Urinary bladder (tissue), 4 donors: ENCODE data around the gene OR13J1. TPM values are rescaled to one million over a fixed set of nuclear protein-coding genes. Genes with fewer than 3 reads are reported as not detected.

Source experiments
- DNase-seq: peaks from one replicate; pipeline ENCODE4 v3.0.0-alpha.2; 2015; ENCODE audit errors: extremely low spot score
- H3K27ac ChIP-seq: one replicate; pipeline ENCODE4 v1.5.1; 2013; ENCODE audit warnings: low read depth, mild to moderate bottlenecking, moderate library complexity
- H3K36me3 ChIP-seq: one replicate; pipeline ENCODE4 v1.6.1; 2013; ENCODE audit warnings: mild to moderate bottlenecking, moderate library complexity; ENCODE audit not compliant: insufficient read depth
- H3K4me1 ChIP-seq: one replicate; pipeline ENCODE4 v1.6.1; 2013; ENCODE audit warnings: mild to moderate bottlenecking, moderate library complexity; ENCODE audit not compliant: insufficient read depth
- H3K4me3 ChIP-seq: one replicate; pipeline ENCODE4 v1.5.1; 2013; ENCODE audit warnings: low read depth, low read length
- WGBS: extraction: QIAGEN DNeasy Blood & Tissue Kit; methylation state at CpG from one replicate; pipeline ENCODE4 v1.1.7; 2013; 5-methylcytosine and 5-hydroxymethylcytosine counted together
- polyA plus RNA-seq: library from polyadenylated mRNA; stranded (reverse); fragments of 200-250 nt; gene quantifications from one replicate; pipeline ENCODE4 v1.2.3, GENCODE V29; 2013
- total RNA-seq: library from RNA; depleted of rRNA; stranded (reverse); fragments of >200 nt; gene quantifications from one replicate; pipeline ENCODE4 v1.2.3, GENCODE V29; 2014
- donor health status: healthy with polysubstance abuse.
- donor health status: healthy.

OR13J1 gene
- total and polyA plus RNA-seq, 2 donors = not detected

- Histone ChIP-seq H3K36me3 (no peaks in the 10 kb centered on the region), H3K4me3 (no peak overlapping the region), H3K4me1 (peaks cover 2% of the 10 kb centered on the region), H3K27ac (no peak overlapping the region)
- DNase-seq = no peak
- 93% methylated on average over 17 of the region's 17 CpGs for WGBS
These were observed 28.0 kb downstream of the OR13J1 start for GRCh38 chr9:35842020-35842745.

DNA sequence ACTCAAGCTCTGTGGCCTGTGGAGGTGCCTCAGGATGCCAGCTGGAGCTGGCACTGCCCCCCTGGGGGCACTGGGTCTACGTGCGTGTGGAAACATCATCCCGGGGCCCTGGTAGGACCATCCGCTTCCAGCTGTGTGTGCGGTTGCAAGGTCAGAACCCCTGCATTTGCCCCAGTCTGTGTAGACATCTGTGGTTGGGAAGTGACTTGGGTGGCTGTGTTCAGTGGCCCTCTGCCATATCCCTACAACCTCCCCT, 28.6 kb downstream of the OR13J1 start:
- no peak overlapping the region for H3K4me3 ChIP-seq
- H3K27ac ChIP-seq = no peak overlapping the region
- WGBS = 96% methylated on average over 5 of the region's 5 CpGs
- H3K36me3 ChIP-seq = no peaks in the 10 kb centered on the region
- peaks cover 2% of the 10 kb centered on the region for H3K4me1 ChIP-seq
- DNase-seq = no peak

DNA sequence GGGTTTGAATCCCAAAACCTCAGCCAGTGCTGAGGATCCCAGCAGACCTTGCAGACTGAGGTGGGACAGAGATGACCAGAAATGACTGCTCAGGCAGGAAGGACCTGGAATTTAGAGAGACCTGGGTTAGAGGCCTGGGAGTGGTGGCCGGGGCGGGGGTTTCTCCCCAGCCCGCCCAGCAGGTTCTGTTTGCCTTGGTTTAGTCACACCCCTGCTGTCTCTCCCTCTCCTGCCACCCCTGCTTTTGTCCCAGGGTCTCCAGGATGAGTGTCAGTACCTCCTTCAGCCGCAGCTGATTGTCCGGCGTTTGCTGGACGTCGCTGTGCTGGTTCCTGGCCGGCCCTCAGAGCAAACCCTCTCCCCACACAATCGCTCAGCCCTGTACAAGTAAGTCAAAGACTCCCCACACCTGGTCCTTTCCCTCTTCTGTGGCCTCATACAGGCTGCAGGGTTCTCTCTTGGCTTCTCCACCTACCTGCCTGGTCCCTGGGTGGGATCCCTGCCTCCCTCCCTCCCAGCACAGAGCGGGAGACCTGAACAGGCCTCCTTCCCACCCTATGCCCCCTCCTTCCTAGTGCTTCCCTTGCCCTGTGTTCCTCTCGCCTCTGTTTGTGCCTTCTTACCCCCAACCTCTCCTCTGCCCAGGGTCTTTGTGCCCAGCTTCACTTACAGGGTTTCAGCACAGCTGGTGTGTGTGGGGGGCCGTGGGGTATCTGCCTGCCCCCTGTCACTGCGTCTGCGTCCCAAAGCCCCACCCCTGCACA, 29.1 kb downstream of the OR13J1 start:
- H3K4me3 ChIP-seq = no peak overlapping the region
- WGBS = 91% methylated on average over 15 of the region's 15 CpGs
- H3K27ac ChIP-seq = no peak overlapping the region
- no peak for DNase-seq
- H3K36me3 ChIP-seq = no peaks in the 10 kb centered on the region
- H3K4me1 ChIP-seq = peaks cover 2% of the 10 kb centered on the region

- H3K27ac ChIP-seq = no peak overlapping the region
- H3K36me3 ChIP-seq = no peaks in the 10 kb centered on the region
- H3K4me3 ChIP-seq = no peak overlapping the region
- DNase-seq = no peak
- H3K4me1 ChIP-seq = peaks cover 2% of the 10 kb centered on the region
- 93% methylated on average over 5 of the region's 5 CpGs for WGBS
These were observed 30.3 kb downstream of the OR13J1 start for GRCh38 chr9:35839926-35840325.

DNA sequence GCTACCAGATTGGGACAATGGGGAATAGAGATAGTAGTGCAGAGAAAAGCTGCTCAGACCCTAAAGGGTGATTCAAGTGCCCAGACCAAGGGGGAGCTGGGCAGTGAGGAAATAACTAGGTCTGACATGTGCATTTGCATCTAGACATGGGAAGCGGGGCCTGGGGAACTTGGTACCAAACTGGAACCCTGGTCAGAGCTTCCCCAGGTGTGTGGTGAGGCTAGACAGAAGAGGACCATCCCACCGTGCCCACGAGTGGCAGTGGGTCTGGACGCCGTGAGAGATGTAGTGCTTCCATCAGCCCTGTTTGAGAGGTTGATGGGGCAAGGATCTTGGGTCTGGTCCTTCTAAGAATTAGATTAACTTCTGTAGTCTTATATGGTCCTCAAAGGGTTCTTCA, 33.6 kb downstream of the OR13J1 start:
- DNase-seq = no peak
- Histone ChIP-seq H3K36me3 (no peaks in the 10 kb centered on the region), H3K4me1 (no peaks in the 10 kb centered on the region), H3K27ac (no peak overlapping the region), H3K4me3 (no peak overlapping the region)
- WGBS = 97% methylated on average over 5 of the region's 5 CpGs

GRCh38 chr9:35835766-35836165, 34.4 kb downstream of the OR13J1 start:
- no peak for DNase-seq
- WGBS = 84% methylated on average over 2 of the region's 2 CpGs
- no peaks in the 10 kb centered on the region for H3K36me3 ChIP-seq
- no peak overlapping the region for H3K4me3 ChIP-seq
- H3K27ac ChIP-seq = no peak overlapping the region
- no peaks in the 10 kb centered on the region for H3K4me1 ChIP-seq

DNA sequence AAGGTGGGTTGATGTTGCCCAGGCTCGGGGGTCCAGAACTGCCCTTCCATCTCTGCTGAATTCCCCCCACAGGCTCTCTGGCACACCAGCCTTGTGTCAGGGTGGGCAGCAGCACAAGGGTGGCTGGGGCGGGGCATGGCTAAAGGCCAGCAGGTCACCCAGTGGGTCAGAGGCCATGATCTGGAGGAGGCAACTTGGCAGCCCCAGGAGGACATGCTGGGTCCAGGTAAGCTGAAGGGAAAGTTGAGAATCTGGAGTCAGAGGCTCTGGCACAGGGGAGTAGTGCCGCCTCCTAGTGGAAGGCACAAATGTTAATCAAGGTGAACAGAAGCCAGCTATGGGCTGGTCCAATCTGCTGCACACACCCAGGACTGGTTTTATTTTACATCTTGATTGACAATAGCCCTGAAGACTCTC, 35.0 kb downstream of the OR13J1 start:
- no peaks in the 10 kb centered on the region for H3K36me3 ChIP-seq
- no peak for DNase-seq
- H3K27ac ChIP-seq = no peak overlapping the region
- H3K4me3 ChIP-seq = no peak overlapping the region
- 94% methylated on average over 3 of the region's 3 CpGs for WGBS
- no peaks in the 10 kb centered on the region for H3K4me1 ChIP-seq

GRCh38 chr9:35834260-35835215, 35.7 kb downstream of the OR13J1 start:
- no peaks in the 10 kb centered on the region for H3K36me3 ChIP-seq
- no peaks in the 10 kb centered on the region for H3K4me1 ChIP-seq
- 83% methylated on average over 14 of the region's 14 CpGs for WGBS
- DNase-seq = no peak
- H3K27ac ChIP-seq = no peak overlapping the region
- no peak overlapping the region for H3K4me3 ChIP-seq

DNA sequence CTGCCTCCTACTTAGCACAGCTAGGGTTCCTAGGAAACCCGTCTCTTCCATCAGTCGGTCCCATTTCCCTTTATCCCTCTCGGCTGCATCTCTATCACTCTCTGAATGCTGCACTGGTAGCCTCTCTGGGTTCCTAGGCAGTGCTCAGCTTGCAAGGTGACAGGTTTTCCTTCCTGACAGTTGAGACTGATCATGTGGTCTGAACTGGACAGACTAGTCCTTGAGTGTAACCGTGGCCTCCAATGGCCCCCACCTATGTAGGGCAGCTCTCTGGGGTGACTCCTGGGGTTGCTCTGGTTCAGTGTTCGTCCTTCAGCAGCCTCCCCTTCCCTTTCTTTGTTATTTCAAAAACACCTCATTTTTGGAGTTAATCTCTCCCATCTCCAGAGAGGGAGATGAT, 37.4 kb downstream of the OR13J1 start:
- Histone ChIP-seq H3K4me3 (no peak overlapping the region), H3K36me3 (no peaks in the 10 kb centered on the region), H3K27ac (no peak overlapping the region), H3K4me1 (no peaks in the 10 kb centered on the region)
- DNase-seq = no peak
- WGBS = 74% methylated on average over 5 of the region's 5 CpGs

DNA sequence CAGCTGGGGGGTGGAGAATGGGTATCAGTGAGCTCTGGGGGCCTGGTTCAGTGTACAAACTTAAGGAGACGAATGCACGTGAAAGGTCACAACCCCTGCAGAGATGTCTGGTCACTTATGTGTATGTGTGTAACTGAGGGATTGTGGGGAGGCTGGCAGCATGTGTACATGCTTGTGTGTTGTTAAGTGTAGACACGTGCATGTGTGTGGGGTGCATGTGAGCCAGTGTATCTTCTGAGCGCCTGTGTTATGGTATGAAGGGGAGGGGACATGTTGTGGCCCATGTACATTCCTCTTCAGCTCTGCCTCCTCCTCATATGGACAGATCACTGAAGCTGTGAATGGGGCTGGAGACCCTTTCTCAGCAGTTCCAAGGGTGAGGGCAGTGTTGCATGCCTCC, 39.2 kb downstream of the OR13J1 start:
- no peak overlapping the region for H3K4me3 ChIP-seq
- 73% methylated on average over 4 of the region's 4 CpGs for WGBS
- H3K4me1 ChIP-seq = no peaks in the 10 kb centered on the region
- no peaks in the 10 kb centered on the region for H3K36me3 ChIP-seq
- H3K27ac ChIP-seq = no peak overlapping the region
- DNase-seq = no peak

GRCh38 chr9:35829764-35830096, 40.5 kb downstream of the OR13J1 start:
- 22% methylated on average over 2 of the region's 2 CpGs for WGBS
- no peak for DNase-seq
- peak overlapping the region; percentile 63 for H3K4me3 ChIP-seq
- peak overlapping the region; percentile 92 for H3K27ac ChIP-seq
- no peaks in the 10 kb centered on the region for H3K4me1 ChIP-seq
- H3K36me3 ChIP-seq = no peaks in the 10 kb centered on the region

DNA sequence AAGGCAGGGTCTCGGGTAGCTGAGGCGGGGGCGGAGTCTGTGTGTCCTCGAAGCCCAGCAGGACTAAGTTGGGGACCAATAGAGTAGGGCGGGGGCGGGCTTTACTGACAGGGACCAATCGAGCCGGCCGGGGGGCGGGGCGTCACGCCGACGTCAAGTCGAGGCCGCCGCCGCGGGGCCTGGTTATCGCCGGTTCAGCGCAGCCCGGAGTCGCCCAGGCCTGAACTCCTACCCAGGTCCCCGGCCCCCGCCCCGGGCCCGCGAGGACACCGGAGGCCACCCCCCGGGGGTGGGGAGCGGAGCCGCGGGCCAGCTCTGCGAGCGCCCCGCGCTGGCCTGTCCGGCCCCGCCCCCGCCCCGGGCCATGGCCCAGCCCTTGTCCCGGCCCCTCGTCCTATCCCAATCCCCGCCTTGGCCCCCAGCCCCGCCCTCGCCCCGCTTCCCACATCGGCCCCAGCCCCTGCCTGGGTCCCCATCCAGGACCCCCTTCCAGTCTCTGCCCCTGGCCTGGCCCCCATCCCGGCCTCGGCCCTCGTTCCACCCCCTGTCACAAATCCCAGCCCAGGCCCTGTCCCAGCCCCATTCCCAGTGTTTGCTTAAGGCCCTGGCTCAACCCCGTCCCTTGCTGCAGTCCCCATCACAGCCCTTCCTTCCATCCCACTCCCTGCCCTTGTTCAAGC, 41.0 kb downstream of the OR13J1 start, which contains the start of gene TMEM8B:
Gene TMEM8B (plus strand): TSS at position 145 of the 680 bp plus-strand sequence. CDS start 220 bp downstream, at position 365.
- DNase-seq = peak; percentile 91
- H3K4me3 ChIP-seq = peak within 1 kb of the TSS; percentile 63
- H3K36me3 ChIP-seq = no peaks in the 10 kb centered on the region
- H3K4me1 ChIP-seq = no peaks in the 10 kb centered on the region
- WGBS = 1% methylated on average over 53 of the region's 53 CpGs
- H3K27ac ChIP-seq = peak within 1 kb of the TSS; percentile 92

- Histone ChIP-seq H3K27ac (peak within 1 kb of the TSS; percentile 92), H3K4me1 (no peaks in the 10 kb centered on the region), H3K36me3 (no peaks in the 10 kb centered on the region), H3K4me3 (peak within 1 kb of the TSS; percentile 63)
- DNase-seq = no peak
- 2% methylated on average over 21 of the region's 21 CpGs for WGBS
These were observed 41.5 kb downstream of the OR13J1 start, which contains the start of gene FAM221B for GRCh38 chr9:35828716-35829083. FAM221B (minus strand) TSS chr9:35828732; CDS start chr9:35826161, 2,571 bp downstream.
